Measurements from ENCODE around the gene TBX1. TPM values are rescaled to one million over a fixed set of nuclear protein-coding genes. Genes with fewer than 3 reads are reported as not detected.
"Not testable (repeated sequence)": the region's sequence is repeated elsewhere in the genome, so short reads cannot be mapped to it uniquely, and the experiment has no call there.

The TBX1 gene
- total RNA-seq, 1 experiment from 2014 or later: 3.9 TPM

DNA sequence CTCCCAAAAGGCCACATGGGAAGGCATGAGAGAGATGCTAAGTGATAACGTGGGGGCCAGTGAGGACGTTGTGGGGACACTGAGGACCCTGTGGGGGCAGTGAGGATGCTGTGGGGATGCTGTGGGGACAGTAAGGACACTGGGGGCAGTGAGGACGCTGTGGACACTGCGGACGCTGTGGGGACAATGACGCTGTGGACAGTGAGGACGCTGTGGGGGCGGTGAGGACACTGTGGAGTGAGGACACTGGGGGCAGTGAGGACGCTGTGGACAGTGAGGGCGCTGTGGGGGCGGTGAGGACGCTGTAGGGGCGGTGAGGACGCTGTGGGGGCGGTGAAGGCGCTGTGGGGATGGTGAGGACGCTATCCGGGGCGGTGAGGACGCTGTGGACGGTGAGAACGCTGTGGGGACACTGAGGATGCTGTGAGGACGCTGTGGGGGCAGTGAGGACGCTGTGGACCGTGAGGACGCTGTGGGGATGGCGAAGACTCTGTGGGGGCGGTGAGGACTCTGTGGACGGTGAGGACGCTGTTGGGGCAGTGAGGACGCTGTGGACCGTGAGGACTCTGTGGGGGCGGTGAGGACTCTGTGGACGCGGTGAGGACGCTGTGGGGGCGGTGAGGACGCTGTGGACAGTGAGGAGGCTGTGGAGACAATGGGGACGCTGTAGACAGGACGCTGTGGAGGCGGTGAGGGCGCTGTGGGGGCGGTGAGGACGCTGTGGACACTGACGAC, 35.5 kb upstream of the TBX1 start:
- H3K27me3 ChIP-seq (ENCODE audit: insufficient read depth, low read length): no peaks in the 10 kb centered on the region
- RAD21 ChIA-PET (ENCODE audit: low non-redundant PET in 1 of 2, low total read pairs in 2 of 2, uncharacterized antibody in 2 of 2, unreplicated experiment in 2 of 2): no interaction called here

GRCh38 chr22:19726064-19726788, 34.4 kb upstream of the TBX1 start:
- H4K20me1 ChIP-seq (ENCODE audit: insufficient read depth); intact Hi-C loops (cut with micrococcal nuclease); BruUV-seq (replicated peaks); H3K9me3 ChIP-seq (ENCODE audit: control insufficient read depth in 1 of 2, insufficient read depth in 1 of 2, low read depth in 1 of 2, low read length in 2 of 2); DNase-seq (ENCODE audit: low read depth, low spot score); H3K36me3 ChIP-seq (ENCODE audit: control insufficient read depth in 1 of 2, insufficient read depth in 2 of 2, low read length in 2 of 2); H3K27ac ChIP-seq (ENCODE audit: low read depth, low read length); H3K27me3 ChIP-seq (ENCODE audit: insufficient read depth, low read length); CTCF ChIA-PET; H3K4me3 ChIP-seq (replicated peaks in 1 of 2; ENCODE audit: low read depth in 1 of 2, low read length in 2 of 2); H3K79me2 ChIP-seq (ENCODE audit: insufficient read depth, low read length); H3K4me2 ChIP-seq (ENCODE audit: low read length); H3K9me2 ChIP-seq (ENCODE audit: insufficient read depth); H3K9ac ChIP-seq (ENCODE audit: low read length); H2AFZ ChIP-seq (ENCODE audit: low read depth, low read length, poor library complexity, severe bottlenecking); POLR2A ChIA-PET; ATAC-seq: not testable (repeated sequence)
- H3K4me1 ChIP-seq (ENCODE audit: control insufficient read depth in 1 of 2, insufficient read depth in 2 of 2, low read length in 2 of 2): peaks cover 12 to 27% of the 10 kb centered on the region in 2 experiments
- RAD21 ChIA-PET (ENCODE audit: low non-redundant PET in 1 of 2, low total read pairs in 2 of 2, uncharacterized antibody in 2 of 2, unreplicated experiment in 2 of 2): interaction anchor here in 1 of 2 experiments (0.7 kb wide), 1 partner anchor 184 kb away, joined by 4 read pairs; no protein-coding TSS in a partner anchor

More for the DNA sequence above, 35.5 kb upstream of the TBX1 start:
- H3K27ac ChIP-seq (ENCODE audit: low read depth, low read length): no peak overlapping the region; the same call in 1 of the 2 replicates
- no TSS peak for BruUV-seq (replicated peaks)
- ChIA-PET CTCF (no interaction called here), POLR2A (no interaction called here)
- H3K79me2 ChIP-seq (ENCODE audit: insufficient read depth, low read length): no peaks in the 10 kb centered on the region
- no peak overlapping the region for H3K4me3 ChIP-seq (replicated peaks in 1 of 2; ENCODE audit: low read depth in 1 of 2, low read length in 2 of 2)
- DNase-seq (ENCODE audit: low read depth, low spot score) (no peak), ATAC-seq (no peak)
- H2AFZ ChIP-seq (ENCODE audit: low read depth, low read length, poor library complexity, severe bottlenecking): no peak overlapping the region
- H4K20me1 ChIP-seq (ENCODE audit: insufficient read depth): no peaks in the 10 kb centered on the region
- H3K9me2 ChIP-seq (ENCODE audit: insufficient read depth): no peaks in the 10 kb centered on the region
- no peak overlapping the region for H3K9ac ChIP-seq (ENCODE audit: low read length)
- no peaks in the 10 kb centered on the region for H3K9me3 ChIP-seq (ENCODE audit: control insufficient read depth in 1 of 2, insufficient read depth in 1 of 2, low read depth in 1 of 2, low read length in 2 of 2)
- H3K4me1 ChIP-seq (ENCODE audit: control insufficient read depth in 1 of 2, insufficient read depth in 2 of 2, low read length in 2 of 2): peaks cover 12 to 16% of the 10 kb centered on the region in 2 experiments
- H3K4me2 ChIP-seq (ENCODE audit: low read length): no peak overlapping the region
- intact Hi-C loops (cut with micrococcal nuclease): no loop called here
- no peaks in the 10 kb centered on the region; a peak in 1 of 4 replicates for H3K36me3 ChIP-seq (ENCODE audit: control insufficient read depth in 1 of 2, insufficient read depth in 2 of 2, low read length in 2 of 2)
- TF ChIP-seq RAD21 (IDR thresholded peaks at IDR 0.05; ENCODE audit: low read depth) (no peak), ELF1 (IDR thresholded peaks at IDR 0.05; ENCODE audit: borderline replicate concordance, low read depth) (no peak), SRF (IDR thresholded peaks at IDR 0.05; ENCODE audit: low read depth) (no peak), ZNF274 (IDR thresholded peaks at IDR 0.05; ENCODE audit: low read depth, low read length) (no peak), EZH2 (IDR thresholded peaks at IDR 0.05) (no peak)

Measured in HCT116 (cell line).